NCI-H1105 treated with DMSO at 0.1 percent for 48 hours (cell line): ENCODE results near the gene ING4.

Source experiments
- DNase-seq: peaks from one replicate; lab custom pipeline; 2025; lab: John Stamatoyannopoulos, UW

Gene ING4

DNA sequence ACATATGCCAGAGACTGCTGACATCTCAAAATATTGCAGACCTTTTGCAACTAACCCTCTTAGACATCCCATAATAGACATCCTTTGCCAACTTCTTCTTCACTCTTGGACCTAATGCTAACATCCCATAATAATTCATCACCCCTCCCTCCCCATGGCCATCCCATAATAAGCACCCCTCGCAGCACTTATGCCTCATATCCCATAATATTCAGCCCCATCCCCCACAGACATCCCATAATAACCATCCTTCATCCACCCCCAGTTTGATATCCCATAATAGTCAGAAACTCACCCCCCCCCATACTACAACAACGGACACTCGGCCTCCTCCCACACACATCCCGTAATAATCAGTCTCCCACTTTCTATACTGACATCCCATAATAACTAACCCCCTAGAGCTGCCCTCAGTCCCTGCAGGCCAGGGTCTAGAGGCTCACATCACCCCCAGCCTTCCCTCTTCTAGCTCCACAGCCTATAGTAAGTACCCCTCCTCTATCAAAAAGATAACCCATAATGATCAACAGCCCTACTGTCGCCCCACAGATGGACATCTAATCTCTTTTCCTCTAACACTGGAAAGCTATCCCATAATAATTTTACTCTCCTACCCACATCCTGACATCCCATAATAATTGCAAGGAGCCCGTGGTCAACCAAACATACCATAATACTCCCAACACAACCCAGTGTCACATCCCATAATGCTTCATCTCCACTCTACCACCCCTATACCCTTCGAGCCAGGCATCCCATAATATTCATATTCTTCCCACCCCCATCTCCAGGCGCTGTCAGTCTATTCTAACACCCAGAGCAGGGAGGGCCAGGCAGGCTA lies 54.9 kb downstream of the ING4 start:
- DNase-seq: peak; percentile 97

DNA sequence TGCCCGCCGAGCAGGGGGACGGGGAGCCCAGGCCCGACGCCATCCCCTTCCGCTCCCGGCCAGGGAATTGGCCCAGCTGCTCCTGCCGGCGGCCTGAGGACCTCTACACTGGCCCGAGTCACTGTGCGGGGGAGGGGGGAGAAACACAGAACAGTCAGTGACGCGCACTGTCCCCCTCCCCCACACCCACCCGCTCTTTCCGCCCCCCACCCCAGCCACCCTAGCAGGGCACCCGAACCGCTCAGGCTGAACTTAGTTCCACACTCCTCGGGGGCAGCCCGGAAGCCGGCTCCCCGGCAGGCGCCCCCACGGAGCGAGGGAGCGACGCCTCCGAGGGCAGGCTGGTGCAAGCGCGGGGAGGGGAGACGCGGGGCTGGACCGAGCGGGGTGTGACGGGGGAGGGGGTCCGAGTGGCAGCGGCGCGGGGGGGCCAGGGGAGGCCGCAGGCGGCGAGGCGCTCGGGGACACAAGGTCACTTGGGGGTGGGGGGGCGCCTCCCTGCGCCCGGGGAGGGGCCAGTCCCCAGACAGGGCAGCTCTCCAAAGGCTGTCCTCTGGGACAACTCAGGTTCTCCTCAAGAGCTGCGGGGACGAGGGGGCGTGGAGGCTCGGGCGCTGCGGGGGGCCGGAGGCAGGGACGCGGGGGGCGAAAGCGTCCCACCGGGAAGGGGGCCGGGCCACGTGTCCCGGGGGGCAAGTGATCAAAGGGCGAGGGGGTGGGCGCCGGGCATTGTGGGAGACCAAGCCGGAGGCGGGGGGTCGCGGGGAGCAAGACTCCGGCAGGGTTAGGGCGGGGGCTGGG lies 56.4 kb downstream of the ING4 start:
- DNase-seq: no peak

DNA sequence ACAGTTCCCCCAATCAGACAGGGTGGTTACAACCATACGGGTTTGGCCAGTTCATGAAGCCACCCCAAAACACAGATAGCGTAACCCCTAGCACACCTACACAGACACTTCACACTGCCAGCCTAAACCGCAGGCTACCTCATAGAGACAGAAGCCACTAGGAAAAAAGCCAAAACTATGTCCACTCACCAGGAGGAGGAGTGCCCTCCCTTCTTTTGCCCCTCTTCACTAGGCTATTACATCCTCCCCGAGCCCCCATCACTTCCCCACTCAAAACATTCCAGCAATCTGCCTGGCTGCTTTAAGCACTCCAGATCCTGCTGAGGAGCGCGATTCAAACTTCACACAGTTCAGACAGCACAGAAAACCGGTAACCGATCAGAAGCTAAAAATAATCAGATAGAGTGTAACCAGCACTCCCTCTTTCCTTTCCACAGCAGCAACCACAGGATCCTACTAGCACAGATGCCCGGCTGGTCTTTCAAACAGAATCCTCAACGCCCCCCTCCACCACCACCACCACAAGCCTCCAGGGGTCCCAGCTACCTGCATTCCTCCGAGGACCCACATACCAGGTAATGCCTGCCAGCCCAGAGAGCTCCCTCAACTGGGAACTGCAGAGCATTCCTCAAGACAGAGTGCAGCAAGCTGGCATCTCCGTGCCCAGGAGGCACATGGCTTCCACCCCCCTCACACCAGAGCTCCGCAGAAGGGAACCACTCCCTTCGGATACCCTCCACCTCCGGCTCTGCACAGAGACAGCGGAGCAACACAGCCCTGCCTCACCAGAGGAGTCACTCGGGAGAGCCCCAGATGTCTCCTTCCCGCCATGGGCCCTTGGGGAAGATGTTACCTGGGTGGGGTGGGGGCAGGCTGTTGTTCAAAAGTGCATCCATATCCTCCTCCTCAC lies 57.2 kb downstream of the ING4 start:
- no peak for DNase-seq

DNA sequence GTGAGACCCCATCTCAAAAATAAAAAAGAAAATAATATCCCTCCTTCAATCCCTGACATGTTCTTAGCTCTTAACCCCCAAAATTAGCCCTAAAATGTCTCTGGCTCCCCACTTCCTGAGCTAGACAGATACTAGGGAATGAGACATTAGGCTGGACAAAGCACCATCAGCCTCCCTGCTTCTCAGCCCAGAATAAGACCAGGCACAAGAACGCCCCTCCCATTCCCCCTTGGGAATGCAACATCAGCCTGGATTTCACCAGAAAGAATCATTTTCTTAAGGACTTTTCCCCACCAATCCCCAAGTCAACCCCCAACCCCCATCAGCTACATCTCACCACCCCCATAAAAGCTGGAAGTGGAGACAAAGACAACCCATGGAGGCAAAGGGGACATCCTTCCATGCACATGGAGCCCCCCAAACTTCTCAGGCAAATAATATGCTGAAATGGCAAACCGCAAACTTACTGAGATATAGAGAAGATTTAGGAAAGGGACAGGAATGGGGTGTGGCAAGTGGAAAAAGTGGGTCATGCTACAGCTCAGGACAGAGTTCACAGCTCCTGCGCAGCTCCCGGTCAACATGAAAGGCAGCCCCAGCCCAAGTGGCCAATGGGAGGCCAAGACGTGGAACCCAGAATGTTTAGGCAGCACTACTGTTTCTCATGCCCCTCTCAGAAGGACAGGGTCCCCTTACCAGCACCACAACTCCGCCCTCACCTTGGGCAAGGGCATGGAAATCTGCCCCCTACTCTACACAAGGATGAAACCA lies 58.5 kb downstream of the ING4 start:
- no peak for DNase-seq

DNA sequence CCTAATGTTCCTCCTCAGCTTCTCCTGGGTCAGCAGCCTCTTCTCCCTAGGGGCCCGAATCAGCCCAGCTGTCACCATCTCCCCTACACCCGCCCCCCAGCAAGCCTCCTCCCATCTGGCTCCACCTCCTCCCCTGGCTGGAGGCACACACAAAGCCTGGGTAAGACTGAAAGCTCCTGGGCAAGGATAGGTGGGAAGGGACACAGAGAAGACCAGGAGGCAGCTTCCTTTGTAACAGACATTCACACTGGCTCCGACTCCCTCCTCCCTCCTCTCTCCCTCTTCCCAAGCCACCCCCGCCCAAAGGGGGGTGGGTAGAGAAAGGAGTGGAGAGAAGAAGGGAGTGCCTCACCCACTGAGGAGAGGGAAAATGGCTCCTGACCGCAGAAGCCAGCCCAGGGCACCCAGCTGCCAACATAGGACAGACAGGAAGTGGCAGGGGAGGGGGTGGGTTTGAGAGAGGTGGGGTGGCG lies 59.8 kb downstream of the ING4 start:
- DNase-seq: no peak

DNA sequence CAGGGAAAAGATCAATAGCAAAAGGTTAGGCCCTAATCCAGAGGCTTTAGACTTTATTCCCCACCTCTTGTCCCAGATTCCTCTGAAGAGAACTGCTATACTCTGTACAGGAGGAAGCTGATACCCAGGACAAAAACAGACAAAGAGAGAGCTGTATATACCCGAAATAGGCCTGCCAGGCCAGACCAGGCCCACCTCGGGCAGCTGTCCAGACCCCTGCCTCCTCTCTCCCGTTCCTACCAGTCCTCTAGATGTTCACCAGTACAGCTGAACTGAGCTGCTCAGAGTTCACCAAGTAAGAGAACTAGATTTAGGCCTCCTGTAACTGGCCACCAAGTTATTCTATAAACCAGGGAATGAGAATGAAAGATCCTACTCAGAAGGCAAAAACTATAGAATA lies 60.4 kb downstream of the ING4 start:
- no peak for DNase-seq
